ENCODE measurements around the gene CFAP65. TPM values are rescaled to one million over a fixed set of nuclear protein-coding genes. Genes with fewer than 3 reads are reported as not detected.

Gene CFAP65
- total RNA-seq, 4 donors from 2014 or later: not detected

- TF ChIP-seq CTCF (IDR thresholded peaks at IDR 0.05; ENCODE audit: low read depth): no peak
These were observed 841 bp upstream of the CFAP65 start for GRCh38 chr2:219042157-219042556.

- no peak for TF ChIP-seq CTCF (IDR thresholded peaks at IDR 0.05; ENCODE audit: low read depth)
These were observed 2.7 kb downstream of the CFAP65 start for GRCh38 chr2:219038600-219038999.

- no peak for TF ChIP-seq CTCF (IDR thresholded peaks at IDR 0.05; ENCODE audit: low read depth)
These were observed 3.4 kb downstream of the CFAP65 start for GRCh38 chr2:219037783-219038499.

- no peak for TF ChIP-seq CTCF (IDR thresholded peaks at IDR 0.05; ENCODE audit: low read depth)
These were observed 5.4 kb downstream of the CFAP65 start for GRCh38 chr2:219035942-219036341.

GRCh38 chr2:219034823-219035222, 6.5 kb downstream of the CFAP65 start:
- TF ChIP-seq CTCF (IDR thresholded peaks at IDR 0.05; ENCODE audit: low read depth): no peak

GRCh38 chr2:219032051-219032745, 9.1 kb downstream of the CFAP65 start:
- no peak for TF ChIP-seq CTCF (IDR thresholded peaks at IDR 0.05; ENCODE audit: low read depth)

GRCh38 chr2:219031005-219031738, 10.1 kb downstream of the CFAP65 start:
- no peak for TF ChIP-seq CTCF (IDR thresholded peaks at IDR 0.05; ENCODE audit: low read depth)
